Stimulated activated CD4-positive, alpha-beta T cell treated with anti-CD3 and anti-CD28 coated beads, Interleukin-1b, Interleukin-23, amount 100 ng/mL, for 24 hours (primary cell): ENCODE measurements around the gene TLR1.
"Not testable (repeated sequence)": the region's sequence is repeated elsewhere in the genome, so short reads cannot be mapped to it uniquely, and the experiment has no call there.

Experiments used
- DNase-seq, 4 experiments: peaks; one replicate each; pipeline ENCODE4 v3.0.0-alpha.2; 2020; ENCODE audit warnings: low read depth in 4 of 4, low spot score in 1 of 4

Gene TLR1

DNA sequence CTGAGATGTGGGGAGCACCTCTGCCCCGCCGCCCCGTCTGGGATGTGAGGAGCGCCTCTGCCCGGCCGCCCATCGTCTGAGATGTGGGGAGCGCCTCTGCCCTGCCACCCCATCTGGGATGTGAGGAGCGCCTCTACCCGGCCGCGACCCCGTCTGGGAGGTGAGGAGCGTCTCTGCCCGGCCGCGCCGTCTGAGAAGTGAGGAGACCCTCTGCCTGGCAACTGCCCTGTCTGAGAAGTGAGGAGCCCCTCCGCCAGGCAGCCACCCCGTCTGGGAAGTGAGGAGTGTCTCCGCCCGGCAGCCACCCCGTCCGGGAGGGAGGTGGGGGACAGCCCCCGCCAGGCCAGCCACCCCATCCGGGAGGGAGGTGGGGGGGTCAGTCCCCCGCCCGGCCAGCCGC is 2.9 kb upstream of the TLR1 start:
- DNase-seq: not testable (repeated sequence)

DNA sequence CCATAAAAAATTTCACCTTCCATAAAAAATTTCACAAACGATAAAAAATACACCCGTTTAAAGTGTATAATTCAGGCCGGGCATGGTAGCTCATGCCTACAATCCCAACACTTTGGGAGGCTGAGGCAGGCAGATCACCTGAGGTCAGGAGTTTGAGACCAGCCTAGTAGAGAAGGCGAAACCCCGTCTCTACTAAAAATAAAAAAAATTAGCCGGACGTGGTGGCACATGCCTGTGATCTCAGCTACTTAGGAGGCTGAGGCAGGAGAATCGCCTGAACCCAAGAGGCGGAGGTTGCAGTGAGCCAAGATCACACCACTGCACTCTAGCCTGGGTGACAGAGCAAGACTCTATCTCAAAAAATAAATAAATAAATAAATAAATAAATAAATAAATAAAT is 1.7 kb upstream of the TLR1 start:
- not testable (repeated sequence) for DNase-seq

DNA sequence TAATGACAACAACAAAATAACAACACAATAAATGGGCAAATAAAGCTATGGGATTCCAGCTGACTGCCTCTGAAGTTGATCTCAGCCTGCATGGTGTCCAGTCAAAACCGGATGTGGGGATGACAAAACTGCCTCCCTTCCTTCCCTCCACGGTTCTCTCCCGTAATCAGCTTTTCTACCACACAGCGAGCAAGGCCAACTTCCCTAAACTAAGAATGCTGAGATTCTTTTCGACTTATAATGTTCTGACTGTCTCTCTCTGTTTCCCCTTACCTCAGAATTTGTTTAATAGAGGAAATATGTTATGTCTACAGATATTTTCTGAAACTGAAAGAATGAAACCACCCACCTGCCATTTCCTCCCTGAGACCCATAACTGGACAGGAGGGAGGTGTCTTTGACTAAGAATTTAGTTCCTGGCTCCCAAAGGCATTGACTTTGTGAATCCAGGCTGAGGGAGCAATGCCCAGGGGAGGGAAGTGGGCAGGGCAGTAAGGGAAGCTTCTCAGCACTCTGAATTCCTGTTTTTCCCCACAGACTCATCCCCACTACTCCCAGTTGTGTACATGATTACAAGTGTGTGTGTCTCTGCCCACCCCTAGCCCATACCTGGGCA is 1.0 kb upstream of the TLR1 start:
- DNase-seq: no peak

DNA sequence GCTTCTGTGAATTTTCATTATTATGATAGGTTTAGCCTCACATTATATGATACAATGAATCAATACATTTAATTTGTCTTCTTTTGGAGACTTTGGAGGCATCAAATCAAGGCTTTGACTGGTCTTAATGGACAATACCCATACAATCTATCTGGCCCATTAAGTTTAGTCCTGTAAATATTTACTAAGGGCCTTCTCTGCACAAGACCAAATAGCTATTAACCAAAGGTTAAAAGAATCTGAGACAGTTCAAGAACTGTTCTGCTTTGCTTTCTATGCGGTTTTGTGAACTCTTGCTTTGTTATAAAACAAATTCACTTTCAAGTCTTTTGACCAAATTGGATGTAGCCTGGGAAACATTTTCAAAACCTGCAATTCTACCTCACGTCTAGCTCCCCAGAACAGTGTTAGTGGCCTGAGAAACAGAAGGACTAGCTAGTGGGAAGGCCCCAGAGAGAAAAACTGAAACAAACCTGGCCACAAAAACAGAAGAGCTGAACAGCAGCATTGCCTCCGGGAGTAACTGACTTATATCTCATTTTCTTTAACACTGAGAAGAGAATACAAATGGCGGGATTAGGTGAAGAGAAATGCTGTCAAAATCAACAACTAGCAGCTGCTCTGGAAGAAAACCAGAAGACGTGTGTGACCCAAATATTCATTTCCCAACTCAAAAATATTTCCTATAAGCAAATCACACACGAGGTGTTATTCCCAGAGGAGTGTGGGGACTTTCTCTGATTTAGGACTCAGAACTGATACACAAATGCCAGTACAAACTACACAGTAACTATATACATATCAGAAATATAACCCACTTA is 548 bp downstream of the TLR1 start:
- DNase-seq: no peak

DNA sequence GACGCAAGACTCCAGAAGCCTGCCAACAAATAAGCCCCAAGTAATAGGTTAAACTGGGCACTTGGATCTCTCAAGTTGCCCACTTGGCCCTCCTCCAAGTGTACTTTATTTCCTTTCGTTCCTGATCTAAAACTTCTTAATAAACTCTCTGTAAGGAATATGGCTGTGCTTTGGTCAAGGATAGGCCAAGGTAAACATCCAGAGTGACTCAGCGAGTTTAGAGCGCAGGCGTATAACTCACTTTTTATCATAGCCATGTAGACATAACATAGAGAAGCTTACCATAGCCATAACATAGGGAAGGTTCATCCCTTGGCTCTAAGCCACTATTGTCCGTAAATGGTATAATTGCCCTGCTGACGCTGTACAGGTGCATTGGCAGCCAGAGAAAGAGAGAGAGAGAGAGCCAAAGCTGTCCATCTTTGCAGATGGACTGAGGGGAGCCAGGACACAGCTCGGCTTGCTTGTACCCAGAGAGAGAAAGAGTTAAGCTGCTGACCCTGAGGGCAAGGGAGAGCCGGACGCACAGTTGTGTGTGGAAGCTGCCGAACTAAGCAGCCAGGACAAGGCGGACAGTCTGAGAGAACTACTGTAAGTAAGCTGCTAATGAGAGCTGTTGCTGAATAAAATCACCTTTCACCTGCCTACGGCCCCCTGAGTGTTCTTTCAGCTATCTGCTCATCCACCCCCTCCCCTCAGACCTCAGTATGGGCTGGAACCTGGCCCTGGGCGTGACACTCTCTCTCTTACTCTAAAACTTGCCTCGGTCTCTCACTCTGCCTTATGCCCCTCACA is 1.8 kb downstream of the TLR1 start:
- no peak for DNase-seq

DNA sequence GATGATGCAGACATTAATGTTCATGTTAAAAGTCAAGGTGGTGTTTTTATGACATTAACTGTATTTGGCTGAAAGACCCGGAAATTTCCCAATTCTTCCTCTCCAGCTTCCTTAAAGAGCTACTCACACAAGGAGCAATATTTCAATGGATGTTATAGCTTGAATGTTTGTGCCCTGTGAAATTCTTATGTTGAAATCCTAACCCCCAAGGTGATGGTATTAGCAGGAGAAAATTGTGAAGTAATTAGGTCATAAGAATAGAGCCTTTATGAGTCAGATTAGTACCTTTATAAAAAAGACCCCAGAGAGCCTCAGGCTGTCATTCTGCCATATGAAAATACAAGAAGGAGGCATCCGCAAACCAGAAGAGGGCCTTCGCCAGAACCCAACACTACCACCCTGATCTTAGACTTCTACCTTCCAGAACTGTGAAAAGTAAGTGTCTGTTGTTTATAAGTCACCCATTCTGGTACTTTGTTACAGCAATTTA is 3.6 kb downstream of the TLR1 start:
- DNase-seq: no peak

DNA sequence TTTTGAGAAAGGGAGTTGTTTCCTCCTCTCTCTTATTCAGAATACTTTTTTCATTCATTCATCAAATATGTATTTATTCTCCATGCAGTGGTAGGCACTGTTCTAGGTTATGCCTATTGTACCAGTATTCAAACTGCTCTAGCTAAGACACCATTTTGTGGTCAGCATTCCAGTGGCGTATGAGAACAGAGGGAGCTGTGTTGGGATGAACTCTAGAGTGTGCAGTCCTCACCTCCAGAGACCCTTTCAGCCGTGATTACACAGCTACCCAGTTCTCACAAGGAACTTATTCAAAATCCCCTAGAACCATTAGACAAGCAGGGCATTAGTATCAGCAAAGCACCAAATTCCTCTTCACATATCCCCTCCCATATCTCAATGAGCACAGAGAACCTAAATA is 4.2 kb downstream of the TLR1 start:
- no peak for DNase-seq

DNA sequence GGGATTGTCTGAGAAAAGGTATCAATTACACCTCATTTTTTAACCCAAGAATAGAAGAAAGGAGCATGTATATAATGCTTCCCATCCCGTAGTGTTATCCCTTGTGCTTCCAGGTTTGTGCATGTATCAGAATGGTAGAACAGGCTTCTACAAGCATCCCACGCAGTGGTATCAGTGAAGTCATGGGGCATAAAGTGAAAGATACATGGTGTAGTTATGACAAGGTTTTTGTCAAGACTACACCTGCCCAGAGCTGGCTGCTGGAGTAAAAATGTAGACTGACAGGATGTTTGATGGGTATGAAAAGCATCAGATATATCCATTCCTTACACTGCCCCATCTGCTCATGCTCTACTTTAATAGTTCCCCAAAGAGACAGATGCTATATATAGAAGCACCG is 9.5 kb downstream of the TLR1 start:
- DNase-seq: no peak

DNA sequence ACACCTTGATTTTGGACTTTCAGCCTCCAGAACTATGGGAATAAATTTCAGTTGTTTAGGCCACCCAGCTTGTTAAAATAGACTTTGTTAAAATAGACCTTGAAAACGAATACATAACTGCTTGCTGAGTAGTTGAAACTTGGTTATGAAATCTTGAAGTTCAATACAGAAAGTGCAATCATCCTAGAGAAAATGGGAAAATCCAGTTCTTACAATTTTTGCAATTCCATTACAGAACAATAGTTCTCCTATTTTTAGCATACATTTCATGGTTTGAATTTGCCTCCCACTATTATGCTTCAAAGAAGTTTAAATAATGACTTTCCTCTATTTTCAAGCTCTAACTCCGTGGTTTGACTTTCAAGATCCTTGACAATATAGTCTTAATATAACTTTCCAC is 10.5 kb downstream of the TLR1 start:
- no peak for DNase-seq

DNA sequence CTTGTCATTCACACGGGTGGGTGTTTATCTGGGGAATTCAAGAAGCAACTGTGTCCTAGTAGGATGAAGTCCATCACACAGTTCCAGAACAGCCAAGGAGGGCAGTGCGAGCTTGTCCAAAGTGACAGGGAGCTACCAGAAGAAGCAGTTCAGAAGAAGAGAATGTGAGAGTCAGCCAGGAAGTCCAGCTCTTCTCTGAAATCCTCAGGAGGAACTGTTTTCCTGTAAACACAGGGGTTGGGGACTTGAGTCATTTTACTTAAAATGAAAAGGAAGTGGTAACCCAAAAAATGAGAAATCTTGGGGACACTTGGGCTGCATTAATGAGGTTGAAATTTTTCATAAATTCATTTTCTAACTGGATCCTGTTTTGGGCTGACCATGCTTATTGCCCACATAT is 13.6 kb downstream of the TLR1 start:
- no peak for DNase-seq

DNA sequence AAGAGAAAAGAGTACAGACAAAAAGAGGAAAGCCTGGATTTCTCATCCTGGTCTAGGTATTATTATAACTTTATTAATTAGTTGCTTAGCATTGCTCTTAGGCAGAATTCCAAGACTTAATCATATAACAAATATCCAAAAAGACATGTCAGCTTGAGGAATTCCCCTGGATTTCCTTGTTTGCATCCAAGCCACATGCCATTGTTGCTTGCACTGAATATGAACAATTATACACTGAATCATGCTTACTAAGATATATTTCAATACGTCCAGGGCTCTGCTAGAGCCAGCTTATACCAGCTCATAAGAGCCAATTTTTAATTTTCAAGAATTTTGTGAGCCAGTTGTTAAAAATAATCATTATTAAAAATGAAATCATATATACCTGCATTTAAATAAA is 16.3 kb downstream of the TLR1 start:
- no peak for DNase-seq

DNA sequence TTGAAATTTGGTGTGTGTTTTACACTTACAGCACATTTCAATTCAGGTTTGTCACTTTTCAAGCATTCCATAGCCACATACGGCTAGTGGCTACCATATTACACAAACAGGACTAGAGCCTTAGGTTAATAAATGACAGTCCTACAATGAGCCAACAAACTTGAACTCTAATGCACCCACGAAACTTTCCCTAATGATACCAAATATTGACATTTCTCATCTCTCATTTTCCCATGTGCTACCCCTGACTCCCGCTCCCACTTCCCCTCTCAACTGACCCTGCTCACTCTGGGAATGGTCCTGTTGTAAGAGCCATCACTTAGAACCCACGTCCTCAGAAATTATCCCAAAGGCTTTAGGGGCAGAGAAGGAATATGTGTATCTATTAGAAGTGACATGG is 16.9 kb downstream of the TLR1 start:
- no peak for DNase-seq

DNA sequence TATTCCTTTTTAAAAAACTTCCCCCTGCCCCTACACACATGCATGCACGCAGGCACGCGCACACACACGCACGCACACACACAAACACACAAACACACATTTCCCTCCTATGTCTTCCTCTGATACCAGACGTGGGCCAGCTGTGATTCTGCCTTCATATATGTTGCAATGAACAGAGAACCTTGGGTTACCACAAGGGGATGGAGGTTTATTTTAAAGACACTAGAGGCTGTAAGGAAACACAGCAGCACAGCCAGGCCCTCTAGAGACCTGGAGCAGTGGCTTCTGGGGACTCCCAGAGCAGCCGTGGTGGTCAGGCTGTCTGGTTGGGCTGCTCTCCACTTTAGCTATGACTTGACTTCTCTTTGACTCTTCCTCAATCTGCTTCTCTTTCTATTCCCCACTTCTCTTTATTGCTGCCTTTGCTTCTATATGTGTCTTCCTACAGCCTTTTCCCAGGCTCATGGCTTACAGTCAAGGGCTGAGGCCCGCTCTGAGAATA is 18.6 kb downstream of the TLR1 start:
- no peak for DNase-seq

DNA sequence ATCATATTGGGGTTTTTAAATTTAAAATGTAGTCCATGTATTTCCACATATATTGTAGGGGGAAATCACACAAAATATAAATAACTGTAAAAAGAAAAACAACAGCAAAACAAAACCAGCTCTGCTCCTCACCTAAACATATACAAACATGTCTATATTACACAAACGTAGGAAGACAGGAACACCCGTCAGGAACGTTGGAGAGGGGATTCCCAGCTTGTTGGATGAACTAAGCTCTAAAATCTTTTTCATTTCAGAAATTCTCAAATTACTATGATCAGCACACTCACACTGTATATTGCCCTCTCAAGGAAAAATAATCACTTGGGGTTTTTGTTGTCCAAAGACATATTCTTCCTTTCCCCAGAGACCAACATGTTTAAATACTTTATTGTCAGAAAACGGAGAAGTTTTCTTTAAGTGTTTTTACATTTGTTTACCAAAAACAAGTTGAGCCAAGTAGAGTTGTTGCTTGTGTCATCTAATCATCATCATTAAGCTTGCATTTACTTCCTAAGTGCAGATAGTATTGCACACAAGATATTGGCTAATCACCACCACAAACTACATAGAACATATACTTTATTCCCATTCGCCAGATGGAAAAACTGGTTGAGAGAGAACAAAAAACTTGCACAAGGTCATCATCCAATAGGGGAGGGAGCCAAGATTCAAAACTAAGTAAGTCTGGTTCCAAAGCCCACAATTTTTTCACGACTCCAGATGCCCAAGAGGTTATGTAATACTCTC is 19.4 kb downstream of the TLR1 start:
- no peak for DNase-seq

DNA sequence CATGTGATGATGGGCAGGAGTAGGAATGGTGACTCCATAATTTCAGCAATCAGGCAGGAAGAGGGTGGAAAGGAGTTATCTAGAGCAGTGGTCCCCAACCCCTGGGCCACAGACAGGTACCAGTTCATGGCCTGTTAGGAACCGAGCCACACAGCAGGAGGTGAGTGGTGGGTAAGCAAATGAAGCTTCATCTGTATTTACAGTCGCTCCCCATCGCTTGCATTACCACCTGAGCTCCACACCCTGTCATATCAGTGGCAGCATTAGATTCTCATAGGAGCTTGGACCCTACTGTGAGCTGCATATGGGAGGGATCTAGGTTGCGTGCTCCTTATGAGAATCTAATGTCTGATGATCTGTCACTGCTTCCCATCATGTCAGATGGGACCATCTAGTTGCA is 20.4 kb downstream of the TLR1 start:
- no peak for DNase-seq

DNA sequence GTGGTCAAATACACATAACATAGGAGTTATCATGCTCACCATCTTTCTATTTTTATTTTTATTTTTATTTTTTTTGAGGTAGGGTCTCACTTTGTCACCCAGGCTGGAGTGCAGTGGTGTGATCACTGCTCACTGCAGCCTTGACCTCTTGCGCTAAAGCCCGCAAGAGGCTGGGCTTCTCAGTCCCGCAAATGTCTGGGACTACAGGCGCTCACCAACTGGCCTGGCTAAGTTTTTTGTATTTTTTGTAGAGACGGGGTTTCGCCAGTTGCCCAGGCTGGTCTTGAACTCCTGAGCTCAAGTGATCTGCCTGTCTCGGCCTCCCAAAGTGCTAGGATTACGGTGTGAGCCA is 21.5 kb downstream of the TLR1 start:
- no peak for DNase-seq

DNA sequence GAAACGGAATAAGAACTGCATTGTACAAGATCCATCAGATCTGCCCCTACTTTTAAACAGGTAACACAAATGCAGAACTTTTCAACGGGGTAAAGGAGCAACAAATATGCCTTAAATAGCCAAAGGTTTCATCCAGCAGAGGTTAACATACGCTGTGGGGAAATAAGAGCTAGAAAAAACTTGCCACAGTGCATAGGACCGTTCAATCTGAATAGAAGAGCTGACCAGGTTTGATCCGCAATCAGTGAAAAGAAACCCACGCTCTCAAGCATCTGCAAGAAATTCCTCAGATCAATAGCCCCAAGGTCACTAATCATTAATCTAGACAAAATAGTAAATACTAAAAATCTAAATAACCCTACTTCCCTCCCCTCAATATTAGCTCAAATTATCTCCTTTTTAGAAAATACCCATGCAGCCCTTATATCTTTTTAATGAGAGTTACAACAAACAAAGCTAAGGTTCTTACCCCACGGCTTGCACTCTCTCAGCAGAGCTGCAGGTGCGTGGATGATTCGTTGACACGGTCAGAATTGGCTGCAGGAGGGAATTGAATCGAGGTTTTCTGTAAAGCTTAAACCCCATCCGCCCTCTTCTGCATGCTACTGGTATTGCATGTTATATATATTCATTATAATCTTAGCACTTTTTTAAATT is 22.0 kb downstream of the TLR1 start, which contains the start of gene TLR10:
Gene TLR10, minus strand, starts transcription at position 539 of the 657 bp plus-strand sequence. CDS start 7,400 bp downstream, outside the sequence.
- no peak for DNase-seq

DNA sequence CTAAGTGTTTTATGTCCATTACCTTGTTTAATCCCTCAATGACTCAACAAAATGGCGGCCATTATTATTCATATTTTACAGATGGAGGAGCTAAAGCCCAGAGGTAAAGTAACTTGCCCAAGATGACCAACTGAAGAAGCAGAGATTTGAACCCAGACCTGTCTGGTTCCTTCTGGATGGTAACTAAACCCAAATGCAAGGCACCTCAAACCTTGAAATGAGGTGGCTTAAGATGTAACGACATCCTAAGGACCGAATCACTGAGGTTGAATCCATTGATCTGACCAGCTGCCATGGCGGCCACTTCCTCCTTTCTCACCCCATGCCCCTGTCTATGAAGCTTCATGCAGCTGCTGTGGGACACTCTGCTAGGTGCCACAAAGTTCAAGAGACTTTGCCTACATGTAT is 22.7 kb downstream of the TLR1 start:
- no peak for DNase-seq

DNA sequence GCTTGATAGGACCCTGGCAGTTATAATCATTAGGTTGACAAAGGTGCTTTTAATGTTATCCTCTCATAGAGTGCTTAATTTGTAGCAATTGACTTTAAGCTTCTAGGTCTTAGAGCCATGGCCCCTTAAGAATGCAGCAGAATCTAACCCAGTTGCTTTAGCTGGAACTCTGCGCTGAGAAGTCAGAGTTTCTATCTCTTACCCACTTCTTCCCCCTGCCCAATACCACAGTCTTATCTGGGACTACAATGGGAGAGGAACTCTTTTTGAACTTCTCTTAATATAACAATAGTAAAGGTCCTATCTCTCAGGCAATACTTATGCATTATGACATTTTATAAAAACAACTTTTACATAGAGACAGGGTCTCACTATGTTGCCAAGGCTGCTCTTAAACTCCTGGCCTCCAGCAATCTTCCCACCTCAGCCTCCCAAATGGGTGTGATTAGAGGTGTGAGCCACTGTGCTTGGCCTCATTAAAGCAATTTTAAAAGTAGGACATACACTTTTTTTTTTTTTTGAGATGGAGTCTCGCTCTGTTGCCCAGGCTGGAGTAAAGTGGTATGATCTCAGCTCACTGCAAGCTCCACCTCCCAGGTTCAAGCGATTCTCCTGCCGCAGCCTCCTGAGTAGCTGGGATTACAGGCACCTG is 23.6 kb downstream of the TLR1 start:
- no peak for DNase-seq

DNA sequence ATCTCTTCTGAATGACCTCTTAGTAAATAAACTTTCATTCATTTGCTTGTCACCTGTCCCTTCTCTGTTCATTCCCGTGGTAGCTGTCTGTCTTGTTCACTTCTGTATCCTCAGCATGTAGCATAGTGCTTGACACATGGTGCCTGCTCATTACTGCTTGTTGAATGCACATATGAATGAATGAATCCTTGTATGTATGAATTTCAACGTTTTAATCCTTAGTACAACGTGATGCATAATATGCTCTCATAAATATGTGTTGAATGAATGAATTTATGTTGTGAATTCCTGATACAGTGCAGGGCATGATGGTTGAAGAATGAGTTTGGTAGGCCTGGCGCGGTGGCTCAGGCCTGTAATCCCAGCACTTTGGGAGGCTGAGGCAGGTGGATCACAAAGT is 24.8 kb downstream of the TLR1 start:
- DNase-seq: no peak
